Measurements from ENCODE around the gene CNR2.

GRCh38 chr1:23865543-23865930, 47.6 kb downstream of the CNR2 start:
- TF ChIP-seq, protein P1, sequence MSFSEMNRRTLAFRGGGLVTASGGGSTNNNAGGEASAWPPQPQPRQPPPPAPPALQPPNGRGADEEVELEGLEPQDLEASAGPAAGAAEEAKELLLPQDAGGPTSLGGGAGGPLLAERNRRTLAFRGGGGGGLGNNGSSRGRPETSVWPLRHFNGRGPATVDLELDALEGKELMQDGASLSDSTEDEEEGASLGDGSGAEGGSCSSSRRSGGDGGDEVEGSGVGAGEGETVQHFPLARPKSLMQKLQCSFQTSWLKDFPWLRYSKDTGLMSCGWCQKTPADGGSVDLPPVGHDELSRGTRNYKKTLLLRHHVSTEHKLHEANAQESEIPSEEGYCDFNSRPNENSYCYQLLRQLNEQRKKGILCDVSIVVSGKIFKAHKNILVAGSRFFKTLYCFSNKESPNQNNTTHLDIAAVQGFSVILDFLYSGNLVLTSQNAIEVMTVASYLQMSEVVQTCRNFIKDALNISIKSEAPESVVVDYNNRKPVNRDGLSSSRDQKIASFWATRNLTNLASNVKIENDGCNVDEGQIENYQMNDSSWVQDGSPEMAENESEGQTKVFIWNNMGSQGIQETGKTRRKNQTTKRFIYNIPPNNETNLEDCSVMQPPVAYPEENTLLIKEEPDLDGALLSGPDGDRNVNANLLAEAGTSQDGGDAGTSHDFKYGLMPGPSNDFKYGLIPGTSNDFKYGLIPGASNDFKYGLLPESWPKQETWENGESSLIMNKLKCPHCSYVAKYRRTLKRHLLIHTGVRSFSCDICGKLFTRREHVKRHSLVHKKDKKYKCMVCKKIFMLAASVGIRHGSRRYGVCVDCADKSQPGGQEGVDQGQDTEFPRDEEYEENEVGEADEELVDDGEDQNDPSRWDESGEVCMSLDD (tag by site-specific recombination; IDR thresholded peaks at IDR 0.05), result no peak
- no peak for TF ChIP-seq ZNF398 (tag by site-specific recombination; IDR thresholded peaks at IDR 0.05)
- TF ChIP-seq, protein P2, sequence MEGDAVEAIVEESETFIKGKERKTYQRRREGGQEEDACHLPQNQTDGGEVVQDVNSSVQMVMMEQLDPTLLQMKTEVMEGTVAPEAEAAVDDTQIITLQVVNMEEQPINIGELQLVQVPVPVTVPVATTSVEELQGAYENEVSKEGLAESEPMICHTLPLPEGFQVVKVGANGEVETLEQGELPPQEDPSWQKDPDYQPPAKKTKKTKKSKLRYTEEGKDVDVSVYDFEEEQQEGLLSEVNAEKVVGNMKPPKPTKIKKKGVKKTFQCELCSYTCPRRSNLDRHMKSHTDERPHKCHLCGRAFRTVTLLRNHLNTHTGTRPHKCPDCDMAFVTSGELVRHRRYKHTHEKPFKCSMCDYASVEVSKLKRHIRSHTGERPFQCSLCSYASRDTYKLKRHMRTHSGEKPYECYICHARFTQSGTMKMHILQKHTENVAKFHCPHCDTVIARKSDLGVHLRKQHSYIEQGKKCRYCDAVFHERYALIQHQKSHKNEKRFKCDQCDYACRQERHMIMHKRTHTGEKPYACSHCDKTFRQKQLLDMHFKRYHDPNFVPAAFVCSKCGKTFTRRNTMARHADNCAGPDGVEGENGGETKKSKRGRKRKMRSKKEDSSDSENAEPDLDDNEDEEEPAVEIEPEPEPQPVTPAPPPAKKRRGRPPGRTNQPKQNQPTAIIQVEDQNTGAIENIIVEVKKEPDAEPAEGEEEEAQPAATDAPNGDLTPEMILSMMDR (tag by site-specific recombination; IDR thresholded peaks at IDR 0.05), result no peak

Data from HEK293 (cell line).